Glutamatergic neuron (in vitro differentiated cells): ENCODE data around the gene SELENOO. TPM values are rescaled to one million over a fixed set of nuclear protein-coding genes. Genes with fewer than 3 reads are reported as not detected.

Experiments used
- DNase-seq: peaks from one replicate; pipeline ENCODE4 v3.0.0; 2022
- H3K27ac Mint-ChIP-seq: one replicate; pipeline ENCODE4 v1.8.0; 2020; ENCODE audit warnings: mild to moderate bottlenecking, mixed read lengths, inconsistent platforms; ENCODE audit not compliant: unreplicated experiment
- H3K27me3 Mint-ChIP-seq: one replicate; pipeline ENCODE4 v1.8.0; 2020; ENCODE audit warnings: mild to moderate bottlenecking, moderate library complexity, mixed read lengths, inconsistent platforms; ENCODE audit not compliant: unreplicated experiment
- H3K36me3 Mint-ChIP-seq: one replicate; pipeline ENCODE4 v1.8.0; 2020; ENCODE audit warnings: mild to moderate bottlenecking, mixed read lengths, inconsistent platforms; ENCODE audit not compliant: unreplicated experiment
- H3K4me1 Mint-ChIP-seq: one replicate; pipeline ENCODE4 v1.8.0; 2020; ENCODE audit warnings: mild to moderate bottlenecking, low read depth, mixed read lengths, inconsistent platforms; ENCODE audit not compliant: unreplicated experiment
- H3K4me3 Mint-ChIP-seq: one replicate; pipeline ENCODE4 v1.8.0; 2020; ENCODE audit warnings: mild to moderate bottlenecking, mixed read lengths, inconsistent platforms; ENCODE audit not compliant: unreplicated experiment
- H3K9me3 Mint-ChIP-seq: one replicate; pipeline ENCODE4 v1.8.0; 2020; ENCODE audit warnings: mild to moderate bottlenecking, moderate library complexity, mixed read lengths, inconsistent platforms; ENCODE audit not compliant: unreplicated experiment
- CTCF ChIP-seq: fragments of 200-600 bp; sonication (generic); IDR thresholded peaks from one replicate; pipeline ENCODE4 v1.5.0; 2021; ENCODE audit not compliant: partially characterized antibody, unreplicated experiment
- total RNA-seq: library from RNA; stranded (reverse); fragmentation: NEBNext Ultra II Directional; extraction: Animal tissue kit (Norgen Biotek cat#: 25700); gene quantifications from one replicate; pipeline ENCODE4 v1.2.1, GENCODE V29; 2021; ENCODE audit not compliant: unreplicated experiment

SELENOO gene
- total RNA-seq, 1 donor from 2014 or later: 23.9 TPM

GRCh38 chr22:50248196-50249081, 47.6 kb downstream of the SELENOO start:
- Mint-ChIP-seq H3K27ac (no peak overlapping the region), H3K27me3 (peaks cover 5% of the 10 kb centered on the region), H3K36me3 (no peaks in the 10 kb centered on the region), H3K4me3 (no peak overlapping the region), H3K4me1 (peaks cover 2% of the 10 kb centered on the region), H3K9me3 (peaks cover 11% of the 10 kb centered on the region)
- no peak for DNase-seq
- no peak for TF ChIP-seq CTCF

- no peak for TF ChIP-seq CTCF
- no peak overlapping the region for H3K27ac Mint-ChIP-seq
- no peaks in the 10 kb centered on the region for H3K36me3 Mint-ChIP-seq
- no peak for DNase-seq
- H3K4me3 Mint-ChIP-seq: peak overlapping the region; percentile 72
- peaks cover 10% of the 10 kb centered on the region for H3K9me3 Mint-ChIP-seq
- peaks cover 2% of the 10 kb centered on the region for H3K4me1 Mint-ChIP-seq
- H3K27me3 Mint-ChIP-seq: peaks cover 5% of the 10 kb centered on the region
These were observed 48.8 kb downstream of the SELENOO start for GRCh38 chr22:50249341-50250248.

- Mint-ChIP-seq H3K27ac (no peak overlapping the region), H3K27me3 (peaks cover 4% of the 10 kb centered on the region), H3K4me1 (no peaks in the 10 kb centered on the region), H3K4me3 (peak overlapping the region; percentile 72), H3K9me3 (peaks cover 7% of the 10 kb centered on the region), H3K36me3 (no peaks in the 10 kb centered on the region)
- no peak for TF ChIP-seq CTCF
- DNase-seq: no peak
These were observed 49.4 kb downstream of the SELENOO start for GRCh38 chr22:50250249-50250554.

GRCh38 chr22:50250555-50251476, 50.0 kb downstream of the SELENOO start, which contains the start of gene HDAC10:
Gene HDAC10, minus strand, starts transcription at chr22:50251265. Its CDS starts 233 bp downstream, at chr22:50251032.
- Mint-ChIP-seq H3K4me1 (no peaks in the 10 kb centered on the region), H3K4me3 (peak within 1 kb of the TSS; percentile 88), H3K27me3 (peaks cover 4% of the 10 kb centered on the region), H3K36me3 (no peaks in the 10 kb centered on the region), H3K27ac (no peak within 1 kb of the TSS), H3K9me3 (peaks cover 7% of the 10 kb centered on the region)
- peak; percentile 89 for DNase-seq
- TF ChIP-seq CTCF: no peak
